Central memory CD8-positive, alpha-beta T cell (primary cell): ENCODE results near the gene RBMS3.

Experiments
- ATAC-seq: fragments of 150-1000 bp; cut with Tn5 transposase; replicated peaks from 2 replicates; pipeline ENCODE4 v1.10.0; 2022; ENCODE audit warnings: mild to moderate bottlenecking, moderate FRiP score, moderate number of reproducible peaks; ENCODE audit not compliant: poor library complexity, severe bottlenecking; ENCODE audit errors: extremely low read depth
- DNase-seq, 2 donors: peaks; one replicate each; pipeline ENCODE4 v3.0.0; 2021; ENCODE audit warnings: low spot score in 2 of 2
- H3K27ac Mint-ChIP-seq: one replicate; pipeline ENCODE4 v1.8.0; 2022; ENCODE audit warnings: low read depth, mild to moderate bottlenecking, moderate library complexity, mixed read lengths
- H3K27me3 Mint-ChIP-seq: one replicate; pipeline ENCODE4 v1.8.0; 2022; ENCODE audit warnings: mixed read lengths
- H3K36me3 Mint-ChIP-seq: one replicate; pipeline ENCODE4 v1.8.0; 2022; ENCODE audit warnings: mild to moderate bottlenecking, moderate library complexity, mixed read lengths; ENCODE audit not compliant: insufficient read depth
- H3K4me1 Mint-ChIP-seq: one replicate; pipeline ENCODE4 v1.8.0; 2022; ENCODE audit warnings: mixed read lengths
- H3K4me3 Mint-ChIP-seq: one replicate; pipeline ENCODE4 v1.8.0; 2022; ENCODE audit warnings: mild to moderate bottlenecking, moderate library complexity, mixed read lengths
- H3K9me3 Mint-ChIP-seq: one replicate; pipeline ENCODE4 v1.8.0; 2022; ENCODE audit warnings: mixed read lengths

The RBMS3 gene

GRCh38 chr3:29889215-29889614 lies 608.3 kb downstream of the RBMS3 start:
- Mint-ChIP-seq H3K4me3 (no peak overlapping the region), H3K27ac (no peak overlapping the region), H3K27me3 (no peaks in the 10 kb centered on the region), H3K4me1 (no peaks in the 10 kb centered on the region), H3K36me3 (no peaks in the 10 kb centered on the region), H3K9me3 (peaks cover 5% of the 10 kb centered on the region)
- ATAC-seq (no peak), DNase-seq (no peak)

GRCh38 chr3:29890801-29891200 lies 609.9 kb downstream of the RBMS3 start:
- DNase-seq (no peak), ATAC-seq (no peak)
- H3K4me1 Mint-ChIP-seq: no peaks in the 10 kb centered on the region
- H3K36me3 Mint-ChIP-seq: no peaks in the 10 kb centered on the region
- H3K9me3 Mint-ChIP-seq: peaks cover 11% of the 10 kb centered on the region
- H3K27ac Mint-ChIP-seq: no peak overlapping the region
- no peaks in the 10 kb centered on the region for H3K27me3 Mint-ChIP-seq
- no peak overlapping the region for H3K4me3 Mint-ChIP-seq

GRCh38 chr3:29892976-29893554 lies 612.2 kb downstream of the RBMS3 start:
- no peak for ATAC-seq
- Mint-ChIP-seq H3K4me1 (no peaks in the 10 kb centered on the region), H3K27me3 (no peaks in the 10 kb centered on the region), H3K9me3 (peaks cover 11% of the 10 kb centered on the region), H3K4me3 (no peak overlapping the region), H3K36me3 (no peaks in the 10 kb centered on the region), H3K27ac (no peak overlapping the region)
- DNase-seq: no peak

- H3K36me3 Mint-ChIP-seq: no peaks in the 10 kb centered on the region
These were observed 616.0 kb downstream of the RBMS3 start for GRCh38 chr3:29896856-29897255.

GRCh38 chr3:29898171-29898965 lies 617.5 kb downstream of the RBMS3 start:
- Mint-ChIP-seq H3K9me3 (peaks cover 6% of the 10 kb centered on the region), H3K27ac (no peak overlapping the region), H3K36me3 (no peaks in the 10 kb centered on the region), H3K4me3 (no peak overlapping the region), H3K4me1 (no peaks in the 10 kb centered on the region), H3K27me3 (no peaks in the 10 kb centered on the region)
- ATAC-seq: no peak
- DNase-seq: no peak

More at GRCh38 chr3:29896856-29897255, 616.0 kb downstream of the RBMS3 start:
- Mint-ChIP-seq H3K4me3 (no peak overlapping the region), H3K4me1 (no peaks in the 10 kb centered on the region), H3K27me3 (no peaks in the 10 kb centered on the region), H3K9me3 (peaks cover 6% of the 10 kb centered on the region), H3K27ac (no peak overlapping the region)
- DNase-seq: no peak
- ATAC-seq: no peak

GRCh38 chr3:29899021-29899420 lies 618.1 kb downstream of the RBMS3 start:
- Mint-ChIP-seq H3K27me3 (no peaks in the 10 kb centered on the region), H3K27ac (no peak overlapping the region), H3K4me3 (no peak overlapping the region), H3K4me1 (no peaks in the 10 kb centered on the region), H3K9me3 (peaks cover 6% of the 10 kb centered on the region), H3K36me3 (no peaks in the 10 kb centered on the region)
- no peak for ATAC-seq
- no peak for DNase-seq

GRCh38 chr3:29901097-29901496 lies 620.2 kb downstream of the RBMS3 start:
- H3K9me3 Mint-ChIP-seq: no peaks in the 10 kb centered on the region
- no peak for DNase-seq
- H3K27me3 Mint-ChIP-seq: no peaks in the 10 kb centered on the region
- H3K27ac Mint-ChIP-seq: no peak overlapping the region
- ATAC-seq: no peak
- no peaks in the 10 kb centered on the region for H3K4me1 Mint-ChIP-seq
- no peaks in the 10 kb centered on the region for H3K36me3 Mint-ChIP-seq
- no peak overlapping the region for H3K4me3 Mint-ChIP-seq

- Mint-ChIP-seq H3K36me3 (no peaks in the 10 kb centered on the region), H3K9me3 (no peaks in the 10 kb centered on the region), H3K4me3 (no peak overlapping the region), H3K27me3 (no peaks in the 10 kb centered on the region), H3K4me1 (no peaks in the 10 kb centered on the region), H3K27ac (no peak overlapping the region)
- no peak for DNase-seq
- ATAC-seq: no peak
These were observed 622.7 kb downstream of the RBMS3 start for GRCh38 chr3:29903600-29903999.

GRCh38 chr3:29906906-29907305 lies 626.0 kb downstream of the RBMS3 start:
- Mint-ChIP-seq H3K4me1 (no peaks in the 10 kb centered on the region), H3K4me3 (no peak overlapping the region), H3K27me3 (no peaks in the 10 kb centered on the region), H3K36me3 (no peaks in the 10 kb centered on the region), H3K27ac (no peak overlapping the region), H3K9me3 (no peaks in the 10 kb centered on the region)
- DNase-seq (no peak), ATAC-seq (no peak)

GRCh38 chr3:29912600-29913288 lies 631.9 kb downstream of the RBMS3 start:
- H3K4me3 Mint-ChIP-seq: no peak overlapping the region
- H3K9me3 Mint-ChIP-seq: no peaks in the 10 kb centered on the region
- H3K4me1 Mint-ChIP-seq: no peaks in the 10 kb centered on the region
- no peak overlapping the region for H3K27ac Mint-ChIP-seq
- H3K36me3 Mint-ChIP-seq: no peaks in the 10 kb centered on the region
- ATAC-seq (no peak), DNase-seq (no peak)
- H3K27me3 Mint-ChIP-seq: no peaks in the 10 kb centered on the region

- Mint-ChIP-seq H3K9me3 (no peaks in the 10 kb centered on the region), H3K27ac (no peak overlapping the region), H3K4me3 (no peak overlapping the region), H3K4me1 (no peaks in the 10 kb centered on the region), H3K27me3 (no peaks in the 10 kb centered on the region), H3K36me3 (no peaks in the 10 kb centered on the region)
- DNase-seq: no peak
- no peak for ATAC-seq
These were observed 634.1 kb downstream of the RBMS3 start for GRCh38 chr3:29914861-29915524.

- Mint-ChIP-seq H3K36me3 (no peaks in the 10 kb centered on the region), H3K4me3 (no peak overlapping the region), H3K9me3 (no peaks in the 10 kb centered on the region), H3K27ac (no peak overlapping the region), H3K4me1 (no peaks in the 10 kb centered on the region), H3K27me3 (no peaks in the 10 kb centered on the region)
- ATAC-seq (no peak), DNase-seq (no peak)
These were observed 638.7 kb downstream of the RBMS3 start for GRCh38 chr3:29919571-29919970.
